Measurements from ENCODE around the gene STARD3.

Gene STARD3

DNA sequence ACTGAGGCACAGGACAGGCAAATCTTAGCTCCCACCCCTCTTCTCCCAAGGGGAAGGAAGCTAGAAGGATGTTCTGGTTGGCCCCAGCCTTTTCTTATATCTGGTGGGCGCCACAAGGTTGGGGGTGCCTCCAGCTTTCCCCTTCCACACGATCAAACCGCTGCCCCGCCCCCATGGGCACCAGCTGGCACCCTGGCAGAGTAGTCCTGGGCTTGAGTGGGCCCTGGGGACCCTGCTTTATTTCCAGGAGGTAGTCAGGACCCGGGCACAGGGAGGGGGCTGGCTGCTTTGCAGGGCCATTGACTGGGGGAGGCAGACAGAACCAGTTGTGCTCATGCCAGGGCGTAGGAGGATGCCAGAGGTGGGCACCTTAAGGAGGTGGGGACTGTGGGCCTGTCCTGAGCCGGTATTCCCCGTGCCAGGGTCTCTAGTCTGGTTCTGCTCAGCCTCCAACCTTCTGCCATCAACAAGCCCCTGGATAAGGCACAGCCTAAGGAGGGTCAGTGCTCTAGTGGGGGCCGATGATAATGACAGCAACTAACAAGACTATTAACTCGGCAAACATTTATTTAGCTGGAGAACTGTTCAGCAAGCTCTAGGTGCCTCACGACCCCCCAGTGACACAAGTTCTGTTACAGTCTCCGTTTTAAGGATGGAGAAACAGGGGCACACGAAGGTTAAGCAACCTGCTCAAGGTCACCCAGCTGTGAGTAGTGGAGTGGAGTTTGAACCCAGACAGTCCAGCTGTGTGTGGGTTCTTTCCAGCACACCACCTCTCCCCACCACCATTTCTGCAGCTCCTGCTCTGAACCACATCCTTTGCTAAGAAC, 17.8 kb upstream of the STARD3 start:
- DNase-seq (ENCODE audit: low spot score), result no peak

DNA sequence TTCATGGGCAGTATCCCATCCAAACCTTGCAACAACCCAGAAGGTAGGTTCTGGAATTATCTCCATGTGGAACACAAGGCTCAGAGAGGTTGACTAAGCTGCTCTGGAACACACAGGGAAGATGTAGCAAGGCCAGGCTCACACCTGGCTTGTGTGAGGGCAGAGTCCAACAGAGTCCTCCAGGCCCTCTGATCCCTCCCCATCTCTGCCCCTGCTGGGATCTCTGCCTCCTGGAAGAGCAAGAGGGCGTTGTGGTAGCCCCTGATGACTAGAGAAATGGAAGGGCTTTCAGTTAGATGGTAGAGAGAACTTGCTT, 17.2 kb upstream of the STARD3 start:
- no peak for DNase-seq (ENCODE audit: low spot score)

DNA sequence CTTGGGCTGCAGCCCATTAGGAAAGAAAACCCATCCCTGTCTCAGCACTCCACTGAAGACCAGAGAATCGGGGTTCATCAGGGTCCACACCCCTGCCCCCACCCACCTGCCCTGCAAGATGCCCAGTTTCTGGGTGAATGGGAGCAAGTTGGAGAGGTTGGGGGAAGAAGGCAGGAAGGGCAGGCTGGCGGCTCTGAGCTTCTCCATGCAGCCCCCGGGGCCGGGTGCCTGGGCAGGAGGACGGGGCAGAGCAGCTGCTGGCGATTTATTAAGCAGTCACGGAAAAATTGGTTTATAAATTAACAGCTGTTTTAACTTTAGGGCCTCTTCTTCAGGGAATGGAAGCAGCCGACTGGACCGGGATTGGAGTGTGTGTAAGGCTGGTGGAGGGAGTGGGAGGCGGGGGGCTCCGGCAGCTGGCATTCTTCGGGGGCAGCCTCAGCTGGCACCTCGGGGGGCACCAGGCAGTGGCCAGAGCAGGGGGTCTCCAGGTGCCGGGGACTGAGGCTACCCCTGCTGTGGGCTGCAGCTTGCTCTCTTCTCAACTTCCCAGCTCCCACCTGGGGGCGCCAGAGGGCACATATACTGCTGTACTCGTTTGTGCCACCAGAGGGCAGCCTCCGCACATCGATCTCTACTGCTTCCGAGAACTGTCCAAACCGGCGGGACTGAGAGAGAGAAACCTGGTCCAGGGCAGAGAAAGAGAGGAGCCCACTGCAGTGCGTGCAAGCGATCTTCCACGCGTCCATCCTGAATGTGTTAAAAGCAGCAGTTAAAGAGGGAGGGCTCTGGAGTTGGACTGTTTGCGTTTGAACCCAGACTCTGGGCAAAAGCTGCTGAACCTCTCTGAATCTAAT, 15.2 kb upstream of the STARD3 start:
- peak; percentile 89 for DNase-seq (ENCODE audit: low spot score)

- DNase-seq (ENCODE audit: low spot score), result no peak
These were observed 14.5 kb upstream of the STARD3 start for GRCh38 chr17:39622380-39623006.

GRCh38 chr17:39623356-39623950, 13.5 kb upstream of the STARD3 start:
- peak; percentile 61 for DNase-seq (ENCODE audit: low spot score)

DNA sequence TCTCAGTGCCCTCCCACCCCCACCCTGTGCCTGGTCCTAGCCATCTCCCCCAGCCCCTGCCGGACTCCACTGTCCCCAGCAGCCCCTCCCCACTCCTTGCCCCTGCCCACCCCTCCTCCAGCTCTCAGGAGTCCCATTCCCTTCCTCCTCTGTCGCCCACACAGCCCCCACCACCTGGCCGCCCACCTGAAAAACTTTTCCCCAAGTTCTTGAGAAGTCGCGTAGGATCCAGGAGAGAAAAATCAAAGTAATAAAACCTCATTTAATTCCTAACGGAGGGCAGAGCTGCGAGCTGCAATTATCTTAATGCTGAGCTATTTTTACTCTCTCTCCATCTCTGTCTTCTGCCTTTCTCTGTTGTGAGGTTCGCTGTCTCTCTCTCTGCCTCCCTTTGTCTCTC, 12.6 kb upstream of the STARD3 start:
- DNase-seq (ENCODE audit: low spot score), result no peak

GRCh38 chr17:39625198-39625785, 11.7 kb upstream of the STARD3 start:
- DNase-seq (ENCODE audit: low spot score), result no peak

GRCh38 chr17:39626171-39627046, 10.5 kb upstream of the STARD3 start, which contains the start of gene PPP1R1B:
Gene PPP1R1B (plus strand): TSS chr17:39626952. CDS start chr17:39627393, 441 bp downstream.
- DNase-seq (ENCODE audit: low spot score), result no peak

GRCh38 chr17:39627047-39627711, 9.8 kb upstream of the STARD3 start:
- DNase-seq (ENCODE audit: low spot score), result no peak

GRCh38 chr17:39627712-39628516, 9.0 kb upstream of the STARD3 start:
- no peak for DNase-seq (ENCODE audit: low spot score)

DNA sequence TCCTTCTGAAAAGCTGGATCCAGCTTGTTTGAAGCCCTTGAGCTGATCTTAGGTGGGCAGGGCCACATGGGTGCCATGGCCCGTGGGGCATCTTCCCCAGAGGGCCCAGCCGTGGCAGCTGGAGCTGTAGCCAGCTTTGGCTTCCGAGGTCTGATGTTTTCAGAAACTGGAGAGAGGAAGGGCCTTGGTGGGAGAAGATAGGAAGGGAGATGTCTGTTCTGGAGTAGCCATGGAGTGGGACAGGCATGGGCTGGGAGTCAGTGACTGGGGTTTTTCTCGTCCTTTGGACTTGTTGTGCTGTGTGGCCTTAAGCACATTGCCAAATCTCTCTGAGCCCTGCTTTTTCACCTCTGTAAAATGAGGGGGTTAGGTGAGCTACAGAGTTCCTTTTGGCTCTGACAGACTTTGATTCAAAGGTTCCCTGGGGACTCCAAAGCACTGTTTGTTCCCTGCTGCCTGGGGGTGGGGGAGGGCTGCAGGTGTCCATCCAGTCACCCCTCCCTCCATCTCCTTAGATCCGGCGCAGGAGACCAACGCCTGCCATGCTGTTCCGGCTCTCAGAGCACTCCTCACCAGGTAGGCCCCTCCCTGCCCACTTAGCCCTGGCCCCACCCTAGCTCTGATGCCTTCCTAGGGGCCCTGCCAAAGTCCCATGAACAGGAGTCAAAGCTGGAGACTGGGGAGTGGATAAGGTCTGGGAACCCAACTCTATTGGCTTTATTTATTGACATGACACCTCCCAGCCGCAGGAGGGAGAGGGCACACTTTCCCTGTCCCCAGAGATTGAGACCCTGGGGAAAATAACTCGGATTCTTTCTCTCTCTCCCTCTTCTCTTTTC, 8.1 kb upstream of the STARD3 start:
- DNase-seq (ENCODE audit: low spot score), result no peak

GRCh38 chr17:39629494-39629880, 7.5 kb upstream of the STARD3 start:
- DNase-seq (ENCODE audit: low spot score), result no peak

GRCh38 chr17:39629898-39630297, 7.0 kb upstream of the STARD3 start:
- DNase-seq (ENCODE audit: low spot score), result no peak

DNA sequence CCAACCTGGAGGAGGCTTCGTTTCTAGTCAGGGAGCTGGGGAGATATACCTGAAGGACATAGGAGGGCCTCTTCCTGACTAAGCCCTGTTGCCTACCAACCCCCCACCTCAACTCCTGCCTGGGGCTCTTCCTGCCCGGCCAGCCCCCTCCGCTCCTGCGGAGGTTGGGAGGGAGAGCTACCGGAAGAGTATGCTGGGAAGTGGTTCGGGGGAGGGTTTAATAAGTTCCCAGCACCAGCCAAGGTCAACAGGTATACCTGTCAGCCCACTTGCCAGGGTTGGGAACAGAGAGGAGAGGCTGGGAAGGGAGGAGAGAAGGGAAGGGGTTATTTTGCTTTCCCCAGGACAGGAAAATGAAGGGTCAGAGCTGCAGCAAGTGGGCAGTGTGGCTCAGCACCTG, 5.5 kb upstream of the STARD3 start:
- no peak for DNase-seq (ENCODE audit: low spot score)

GRCh38 chr17:39632153-39632941, 4.6 kb upstream of the STARD3 start:
- no peak for DNase-seq (ENCODE audit: low spot score)

GRCh38 chr17:39633570-39634183, 3.3 kb upstream of the STARD3 start:
- no peak for DNase-seq (ENCODE audit: low spot score)

DNA sequence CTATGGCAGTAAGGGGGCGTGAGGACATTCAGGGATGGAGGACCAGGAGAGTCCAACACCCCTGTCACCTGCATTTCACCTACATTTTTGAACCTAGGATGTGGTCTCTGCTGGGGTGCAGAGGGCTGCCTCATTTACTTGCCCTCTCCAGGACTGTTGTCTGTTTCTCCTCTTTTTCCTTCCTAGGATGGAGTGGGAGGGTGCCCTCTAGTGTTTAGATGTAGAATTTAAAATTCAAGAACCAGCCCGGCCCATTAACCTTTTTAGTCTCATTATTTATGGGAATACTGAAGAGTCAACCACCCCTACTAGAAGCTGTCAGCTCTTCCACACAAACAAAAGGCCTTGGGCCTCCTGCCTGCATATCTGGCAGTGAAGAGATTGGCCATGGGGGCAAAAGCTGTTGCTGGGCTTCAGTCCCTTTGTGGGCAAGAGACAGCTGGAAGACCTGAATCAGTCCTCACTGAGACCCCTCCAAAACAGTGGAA, 2.5 kb upstream of the STARD3 start:
- DNase-seq (ENCODE audit: low spot score), result peak; percentile 50
